ENCODE results near the gene SCRN2. TPM values are rescaled to one million over a fixed set of nuclear protein-coding genes. Genes with fewer than 3 reads are reported as not detected.
A peak's percentile ranks its signal among the peaks of the same experiment; 100 is the strongest.

The SCRN2 gene
- total RNA-seq, 1 donor from 2014 or later: 59.0 TPM

DNA sequence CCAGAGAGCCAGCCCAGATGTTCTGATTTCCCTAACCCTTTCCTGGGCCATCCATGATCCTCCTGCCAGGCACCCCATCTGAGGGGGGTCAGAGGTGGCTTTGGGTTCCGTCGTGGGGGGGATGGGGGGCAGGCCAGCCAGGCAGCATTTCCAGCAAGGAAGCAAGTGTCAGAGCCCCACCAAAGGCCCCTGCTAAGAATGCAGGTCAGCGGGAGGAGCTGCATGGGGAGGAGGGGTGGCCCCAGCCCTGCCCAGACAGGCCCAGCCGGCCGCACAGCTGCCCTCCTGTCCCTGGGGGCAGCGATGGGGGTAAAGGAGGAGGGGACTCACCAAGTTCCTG, 2.3 kb upstream of the SCRN2 start:
- H3K27ac Mint-ChIP-seq: peak overlapping the region; percentile 62
- no peak overlapping the region for H3K4me3 Mint-ChIP-seq (ENCODE audit: low read depth)
- no peaks in the 10 kb centered on the region for H3K36me3 Mint-ChIP-seq (ENCODE audit: insufficient read depth)
- H3K9me3 Mint-ChIP-seq (ENCODE audit: low read depth): no peaks in the 10 kb centered on the region
- TF ChIP-seq, protein P1, sequence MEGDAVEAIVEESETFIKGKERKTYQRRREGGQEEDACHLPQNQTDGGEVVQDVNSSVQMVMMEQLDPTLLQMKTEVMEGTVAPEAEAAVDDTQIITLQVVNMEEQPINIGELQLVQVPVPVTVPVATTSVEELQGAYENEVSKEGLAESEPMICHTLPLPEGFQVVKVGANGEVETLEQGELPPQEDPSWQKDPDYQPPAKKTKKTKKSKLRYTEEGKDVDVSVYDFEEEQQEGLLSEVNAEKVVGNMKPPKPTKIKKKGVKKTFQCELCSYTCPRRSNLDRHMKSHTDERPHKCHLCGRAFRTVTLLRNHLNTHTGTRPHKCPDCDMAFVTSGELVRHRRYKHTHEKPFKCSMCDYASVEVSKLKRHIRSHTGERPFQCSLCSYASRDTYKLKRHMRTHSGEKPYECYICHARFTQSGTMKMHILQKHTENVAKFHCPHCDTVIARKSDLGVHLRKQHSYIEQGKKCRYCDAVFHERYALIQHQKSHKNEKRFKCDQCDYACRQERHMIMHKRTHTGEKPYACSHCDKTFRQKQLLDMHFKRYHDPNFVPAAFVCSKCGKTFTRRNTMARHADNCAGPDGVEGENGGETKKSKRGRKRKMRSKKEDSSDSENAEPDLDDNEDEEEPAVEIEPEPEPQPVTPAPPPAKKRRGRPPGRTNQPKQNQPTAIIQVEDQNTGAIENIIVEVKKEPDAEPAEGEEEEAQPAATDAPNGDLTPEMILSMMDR (IDR thresholded peaks at IDR 0.05; ENCODE audit: unreplicated experiment): no peak
- peaks cover 20% of the 10 kb centered on the region for H3K4me1 Mint-ChIP-seq (ENCODE audit: low read depth)
- no peak for DNase-seq (ENCODE audit: low spot score, unreplicated experiment)
- H3K27me3 Mint-ChIP-seq: peaks cover 34% of the 10 kb centered on the region

DNA sequence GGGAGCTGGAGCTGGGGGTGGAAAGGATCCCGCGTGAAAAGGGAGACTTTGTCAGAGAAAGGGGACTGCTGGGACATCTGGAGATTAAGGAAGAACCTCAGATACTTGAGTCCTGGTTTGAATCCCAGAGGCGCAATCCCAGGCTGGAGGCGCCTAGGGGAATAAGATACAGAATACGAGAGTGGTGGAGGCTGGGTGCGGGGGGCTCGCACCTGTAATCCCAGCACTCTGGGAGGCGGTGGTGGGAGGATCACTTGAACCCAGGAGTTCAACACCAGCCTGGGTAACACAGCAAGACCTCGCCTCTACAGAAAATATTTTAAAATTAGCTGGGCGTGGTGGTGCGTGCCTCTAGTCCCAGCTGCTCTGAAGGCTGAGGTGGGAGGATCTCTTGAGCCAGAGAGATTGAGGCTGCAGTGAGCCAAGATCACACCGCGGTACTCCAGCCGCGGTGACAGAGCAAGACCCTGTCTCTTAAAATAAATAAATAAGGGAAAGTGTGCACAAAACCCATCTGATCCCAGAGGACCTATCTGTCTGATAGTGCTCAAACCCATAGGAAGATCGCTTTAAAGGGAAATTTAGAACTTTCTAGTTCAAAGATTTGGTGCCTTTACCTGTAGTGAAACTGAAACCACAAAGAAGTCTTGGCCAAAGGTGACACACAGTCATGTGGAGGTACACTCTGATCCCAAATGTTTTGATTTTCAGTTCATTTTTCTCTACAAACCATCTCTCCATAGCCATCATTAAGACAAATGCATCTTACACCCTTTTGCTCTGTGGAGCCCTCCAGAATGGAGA, 617 bp upstream of the SCRN2 start:
- Mint-ChIP-seq H3K4me1 (ENCODE audit: low read depth) (peaks cover 20% of the 10 kb centered on the region), H3K4me3 (ENCODE audit: low read depth) (peak overlapping the region; percentile 94)
- TF ChIP-seq, protein P1 (IDR thresholded peaks at IDR 0.05; ENCODE audit: unreplicated experiment): no peak

DNA sequence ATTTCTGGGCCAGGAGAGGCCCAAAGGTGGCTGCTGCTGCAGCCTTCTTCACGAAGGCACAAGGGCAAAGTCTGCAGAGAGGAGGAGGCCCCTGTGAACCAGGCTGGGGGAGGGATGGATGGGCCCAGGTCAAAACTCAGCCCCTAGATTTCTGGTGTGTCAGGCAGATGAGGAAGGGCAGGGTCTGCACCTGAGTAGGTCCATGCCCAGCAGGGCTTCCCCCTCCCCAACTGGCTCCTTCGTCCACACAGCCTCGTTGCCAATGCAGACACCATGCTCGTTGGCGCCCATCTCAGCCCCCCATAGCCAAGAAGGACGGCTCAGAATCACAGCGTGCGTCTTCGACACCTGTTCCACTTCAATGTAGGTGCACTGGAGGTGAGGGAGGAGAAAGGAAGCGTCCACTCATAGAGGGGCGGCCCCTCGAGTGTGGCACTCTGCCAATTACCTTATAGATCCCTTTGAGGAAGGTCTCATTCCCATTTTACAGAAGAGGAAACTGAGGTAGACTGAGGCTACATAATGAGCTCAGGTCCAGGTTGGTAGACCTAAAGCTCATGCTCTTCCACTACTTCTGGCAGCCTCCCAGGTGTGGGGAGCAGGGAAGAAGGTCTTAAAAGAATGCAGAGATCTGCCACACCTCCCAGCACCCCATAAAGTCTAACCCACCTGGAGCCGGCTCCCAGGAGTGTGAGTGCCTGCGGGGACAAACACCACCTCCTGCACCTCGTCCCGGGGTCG, 902 bp downstream of the SCRN2 start:
- Mint-ChIP-seq H3K4me3 (ENCODE audit: low read depth) (peak overlapping the region; percentile 94), H3K36me3 (ENCODE audit: insufficient read depth) (peaks cover 3% of the 10 kb centered on the region), H3K4me1 (ENCODE audit: low read depth) (peaks cover 20% of the 10 kb centered on the region), H3K27me3 (peaks cover 6% of the 10 kb centered on the region), H3K27ac (peak overlapping the region; percentile 62), H3K9me3 (ENCODE audit: low read depth) (no peaks in the 10 kb centered on the region)
- no peak for DNase-seq (ENCODE audit: low spot score, unreplicated experiment)
- TF ChIP-seq, protein P1 (IDR thresholded peaks at IDR 0.05; ENCODE audit: unreplicated experiment): no peak

More for the DNA sequence above, 617 bp upstream of the SCRN2 start:
- Mint-ChIP-seq H3K27me3 (peaks cover 20% of the 10 kb centered on the region), H3K9me3 (ENCODE audit: low read depth) (no peaks in the 10 kb centered on the region), H3K27ac (peak overlapping the region; percentile 97), H3K36me3 (ENCODE audit: insufficient read depth) (peaks cover 3% of the 10 kb centered on the region)
- DNase-seq (ENCODE audit: low spot score, unreplicated experiment): no peak

DNA sequence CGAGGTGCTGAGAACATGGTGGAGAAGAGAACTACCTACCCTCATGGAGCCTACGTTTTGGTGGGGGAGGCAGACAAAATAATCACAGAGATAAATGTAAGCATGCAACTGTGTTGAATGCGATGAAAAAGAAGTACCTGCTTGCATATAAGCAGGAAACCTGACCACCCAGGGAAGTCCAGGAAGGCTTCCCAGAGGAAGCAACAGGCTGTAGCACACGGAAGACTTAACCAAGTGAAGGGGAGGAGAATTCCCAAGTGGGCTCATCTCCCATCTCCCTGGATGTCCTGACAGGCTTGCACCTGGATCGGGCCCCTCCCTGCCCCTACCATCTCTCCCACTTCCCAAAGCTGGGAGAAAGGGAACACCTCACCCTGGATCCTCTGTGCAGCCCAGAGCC, 2.0 kb downstream of the SCRN2 start:
- Mint-ChIP-seq H3K9me3 (ENCODE audit: low read depth) (no peaks in the 10 kb centered on the region), H3K27ac (no peak overlapping the region), H3K4me1 (ENCODE audit: low read depth) (peaks cover 20% of the 10 kb centered on the region), H3K27me3 (no peaks in the 10 kb centered on the region), H3K4me3 (ENCODE audit: low read depth) (peak overlapping the region; percentile 94), H3K36me3 (ENCODE audit: insufficient read depth) (peaks cover 3% of the 10 kb centered on the region)
- TF ChIP-seq, protein P1 (IDR thresholded peaks at IDR 0.05; ENCODE audit: unreplicated experiment): no peak
- no peak for DNase-seq (ENCODE audit: low spot score, unreplicated experiment)

DNA sequence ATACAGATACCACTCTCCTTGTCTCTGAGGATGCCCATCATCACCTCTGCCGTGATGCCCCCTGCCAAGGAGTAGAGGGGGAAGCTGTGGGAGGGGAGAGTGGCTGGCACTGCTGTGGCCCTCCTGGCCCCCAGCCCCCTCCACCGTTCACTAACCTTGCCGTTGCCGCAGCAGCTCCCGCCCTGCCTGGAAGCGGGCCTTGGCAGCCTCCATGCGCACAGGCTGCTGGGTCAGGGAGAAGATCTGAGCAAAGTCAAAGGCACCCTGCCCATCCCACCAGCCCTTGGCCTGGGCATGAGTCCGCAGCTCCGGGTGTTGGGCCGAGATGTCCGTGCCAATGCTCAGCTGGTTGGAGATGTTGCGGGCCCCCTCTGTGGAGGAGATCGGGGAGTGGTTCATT, 2.4 kb downstream of the SCRN2 start:
- Mint-ChIP-seq H3K36me3 (ENCODE audit: insufficient read depth) (peaks cover 3% of the 10 kb centered on the region), H3K27me3 (no peaks in the 10 kb centered on the region), H3K9me3 (ENCODE audit: low read depth) (no peaks in the 10 kb centered on the region), H3K4me3 (ENCODE audit: low read depth) (peak overlapping the region; percentile 33), H3K4me1 (ENCODE audit: low read depth) (peaks cover 20% of the 10 kb centered on the region), H3K27ac (no peak overlapping the region)
- no peak for DNase-seq (ENCODE audit: low spot score, unreplicated experiment)
- TF ChIP-seq, protein P1 (IDR thresholded peaks at IDR 0.05; ENCODE audit: unreplicated experiment): no peak
